ENCODE measurements around the gene CNIH4. TPM values are rescaled to one million over a fixed set of nuclear protein-coding genes. Genes with fewer than 3 reads are reported as not detected.
"Not testable (repeated sequence)": the region's sequence is repeated elsewhere in the genome, so short reads cannot be mapped to it uniquely, and the experiment has no call there.

CNIH4 gene
- total and polyA plus RNA-seq, 12 donors, result 10.0 to 73.0 (median 42.4) TPM

DNA sequence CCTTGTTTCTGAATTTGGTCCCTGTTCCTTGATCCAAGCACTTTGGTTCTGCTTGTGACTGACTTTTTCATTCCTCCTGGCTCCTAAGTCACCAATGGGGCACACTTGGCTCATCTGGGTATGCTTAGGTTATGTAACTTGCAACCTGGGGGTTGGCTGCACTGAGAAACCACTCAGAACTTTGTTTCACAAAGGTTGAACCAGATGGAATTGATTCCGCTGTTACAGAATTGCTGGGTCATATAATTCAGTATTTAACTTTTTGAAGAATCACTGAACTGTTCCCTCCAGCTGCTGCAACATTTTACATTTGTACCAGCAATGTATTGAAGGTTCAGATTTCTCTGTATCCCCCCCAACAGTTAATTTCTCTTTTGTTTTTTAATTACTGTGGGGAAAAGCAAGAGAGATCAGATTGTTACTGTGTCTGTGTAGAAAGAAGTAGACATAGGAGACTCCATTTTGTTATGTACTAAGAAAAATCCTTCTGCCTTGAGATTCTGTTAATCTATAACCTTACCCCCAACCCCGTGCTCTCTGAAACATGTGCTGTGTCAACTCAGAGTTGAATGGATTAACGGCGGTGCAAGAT lies 17.1 kb upstream of the CNIH4 start:
- TF ChIP-seq, protein P1, sequence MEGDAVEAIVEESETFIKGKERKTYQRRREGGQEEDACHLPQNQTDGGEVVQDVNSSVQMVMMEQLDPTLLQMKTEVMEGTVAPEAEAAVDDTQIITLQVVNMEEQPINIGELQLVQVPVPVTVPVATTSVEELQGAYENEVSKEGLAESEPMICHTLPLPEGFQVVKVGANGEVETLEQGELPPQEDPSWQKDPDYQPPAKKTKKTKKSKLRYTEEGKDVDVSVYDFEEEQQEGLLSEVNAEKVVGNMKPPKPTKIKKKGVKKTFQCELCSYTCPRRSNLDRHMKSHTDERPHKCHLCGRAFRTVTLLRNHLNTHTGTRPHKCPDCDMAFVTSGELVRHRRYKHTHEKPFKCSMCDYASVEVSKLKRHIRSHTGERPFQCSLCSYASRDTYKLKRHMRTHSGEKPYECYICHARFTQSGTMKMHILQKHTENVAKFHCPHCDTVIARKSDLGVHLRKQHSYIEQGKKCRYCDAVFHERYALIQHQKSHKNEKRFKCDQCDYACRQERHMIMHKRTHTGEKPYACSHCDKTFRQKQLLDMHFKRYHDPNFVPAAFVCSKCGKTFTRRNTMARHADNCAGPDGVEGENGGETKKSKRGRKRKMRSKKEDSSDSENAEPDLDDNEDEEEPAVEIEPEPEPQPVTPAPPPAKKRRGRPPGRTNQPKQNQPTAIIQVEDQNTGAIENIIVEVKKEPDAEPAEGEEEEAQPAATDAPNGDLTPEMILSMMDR (IDR thresholded peaks at IDR 0.05), result no peak
- no peak for TF ChIP-seq POLR2A (IDR thresholded peaks at IDR 0.05)
- Histone ChIP-seq H3K36me3 (replicated peaks in 1 of 2) (no peaks in the 10 kb centered on the region), H3K27me3 (no peaks in the 10 kb centered on the region), H3K27ac (no peak overlapping the region), H3K4me1 (replicated peaks in 1 of 2) (peaks cover under 1 to 8% of the 10 kb centered on the region in 2 donors), H3K4me3 (no peak overlapping the region), H3K9me3 (replicated peaks in 1 of 3) (peaks cover 0 to 10% (median 0%) of the 10 kb centered on the region in 3 donors)
- DNase-seq, result no peak
- WGBS, 4 donors, result 64 to 74% (median 69%) methylated on average over 2 to 4 of the region's 4 CpGs
- intact Hi-C loops (cut with DNase I), result no loop called here

DNA sequence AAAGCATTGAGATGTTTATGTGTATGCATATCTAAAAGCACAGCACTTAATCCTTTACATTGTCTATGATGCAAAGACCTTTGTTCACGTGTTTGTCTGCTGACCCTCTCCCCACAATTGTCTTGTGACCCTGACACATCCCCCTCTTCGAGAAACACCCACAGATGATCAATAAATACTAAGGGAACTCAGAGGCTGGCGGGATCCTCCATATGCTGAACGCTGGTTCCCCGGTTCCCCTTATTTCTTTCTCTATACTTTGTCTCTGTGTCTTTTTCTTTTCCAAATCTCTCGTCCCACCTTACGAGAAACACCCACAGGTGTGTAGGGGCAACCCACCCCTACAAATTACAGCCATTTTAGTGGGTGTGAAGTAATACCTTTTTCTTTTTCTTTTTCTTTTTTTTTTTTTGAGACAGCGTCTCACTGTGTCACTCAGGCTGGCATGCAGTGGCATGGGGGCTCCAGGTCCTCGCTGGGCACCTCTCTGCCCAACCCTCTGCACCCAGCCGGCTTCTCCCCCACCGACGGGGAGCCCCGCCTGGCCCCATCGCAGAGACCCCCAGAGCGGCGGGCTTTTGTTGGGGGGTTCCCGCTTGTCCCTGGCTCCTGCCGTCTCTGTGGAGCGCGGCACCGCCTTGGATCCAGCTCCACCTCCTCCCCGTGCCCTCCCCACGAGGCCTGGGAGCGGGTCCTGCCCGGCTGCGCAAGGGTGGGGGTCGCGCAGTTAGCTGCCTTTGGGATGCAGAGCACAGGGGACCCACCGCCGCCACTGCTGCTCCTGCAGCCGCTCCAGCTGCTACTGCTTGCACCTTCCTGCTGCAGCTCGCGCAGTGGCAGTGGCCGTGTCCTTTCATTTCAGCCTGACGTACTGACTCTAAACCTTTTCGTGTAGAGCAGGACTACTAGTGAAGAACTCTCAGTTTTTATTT lies 16.0 kb upstream of the CNIH4 start:
- intact Hi-C loops (cut with DNase I); H3K27ac ChIP-seq; H3K27me3 ChIP-seq; H3K36me3 ChIP-seq (replicated peaks in 1 of 2); H3K4me1 ChIP-seq (replicated peaks in 1 of 2): not testable (repeated sequence)
- Histone ChIP-seq H3K4me3 (peak overlapping the region in 2 of 4 donors; percentile 26 to 52), H3K9me3 (replicated peaks in 1 of 3) (peaks cover 0 to 10% (median 0%) of the 10 kb centered on the region in 3 donors)
- DNase-seq, result peak in 2 of 7 donors; percentile 6 to 36
- WGBS, 4 donors, result 6 to 20% (median 7%) methylated on average over 16 to 31 of the region's 36 CpGs

DNA sequence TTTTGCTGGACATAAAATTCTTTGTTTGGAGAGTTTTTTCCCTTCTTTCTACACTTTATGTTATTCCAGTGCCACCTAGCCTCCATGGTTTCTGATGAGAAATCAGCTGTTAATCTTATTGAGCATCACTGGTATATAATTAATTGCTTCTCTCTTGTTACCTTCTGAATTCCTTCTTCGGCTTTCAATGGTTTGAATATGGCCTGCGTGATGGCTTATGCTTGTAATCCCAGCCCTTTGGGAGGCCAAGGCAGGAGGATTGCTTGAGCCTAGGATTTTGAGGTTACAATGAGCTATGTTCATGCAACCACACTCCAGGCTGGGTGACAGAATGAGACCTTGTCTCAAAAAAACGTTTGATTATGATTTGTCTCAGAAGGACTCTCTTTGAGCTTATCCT lies 13.0 kb upstream of the CNIH4 start:
- Histone ChIP-seq H3K27ac (no peak overlapping the region), H3K9me3 (replicated peaks in 1 of 3) (peaks cover 0 to 10% (median 0%) of the 10 kb centered on the region in 3 donors), H3K36me3 (replicated peaks in 1 of 2) (no peaks in the 10 kb centered on the region), H3K4me1 (replicated peaks in 1 of 2) (peaks cover 0 to 8% of the 10 kb centered on the region in 2 donors), H3K27me3 (no peaks in the 10 kb centered on the region), H3K4me3 (no peak overlapping the region)
- 37 to 58% (median 45%) methylated on average over 3 of the region's 3 CpGs for WGBS, 4 donors
- no peak for DNase-seq
- intact Hi-C loops (cut with DNase I), result no loop called here
- TF ChIP-seq POLR2A (IDR thresholded peaks at IDR 0.05), result no peak
- TF ChIP-seq, protein P1 (IDR thresholded peaks at IDR 0.05), result no peak

DNA sequence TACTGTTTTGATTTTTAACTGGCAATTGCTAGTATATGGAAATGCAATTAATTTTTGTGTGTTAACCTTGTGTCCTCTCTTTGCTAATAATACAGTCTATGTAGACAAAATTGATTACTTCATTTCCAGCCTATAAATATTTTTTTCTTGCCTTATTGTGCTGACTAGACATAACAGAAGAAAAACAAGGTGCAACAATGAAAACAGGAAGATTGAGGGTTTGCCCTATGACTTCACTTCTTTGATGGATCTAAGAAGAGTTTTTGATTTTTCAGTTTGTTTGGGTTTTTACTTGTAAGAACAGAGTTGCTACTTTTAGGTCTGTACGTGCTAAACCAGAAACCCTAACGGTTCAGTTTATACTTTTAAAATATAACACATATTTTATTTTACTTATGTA lies 8.5 kb upstream of the CNIH4 start:
- Histone ChIP-seq H3K9me3 (replicated peaks in 1 of 3) (peaks cover 0 to 10% (median 0%) of the 10 kb centered on the region in 3 donors), H3K4me1 (replicated peaks in 1 of 2) (no peaks in the 10 kb centered on the region)

DNA sequence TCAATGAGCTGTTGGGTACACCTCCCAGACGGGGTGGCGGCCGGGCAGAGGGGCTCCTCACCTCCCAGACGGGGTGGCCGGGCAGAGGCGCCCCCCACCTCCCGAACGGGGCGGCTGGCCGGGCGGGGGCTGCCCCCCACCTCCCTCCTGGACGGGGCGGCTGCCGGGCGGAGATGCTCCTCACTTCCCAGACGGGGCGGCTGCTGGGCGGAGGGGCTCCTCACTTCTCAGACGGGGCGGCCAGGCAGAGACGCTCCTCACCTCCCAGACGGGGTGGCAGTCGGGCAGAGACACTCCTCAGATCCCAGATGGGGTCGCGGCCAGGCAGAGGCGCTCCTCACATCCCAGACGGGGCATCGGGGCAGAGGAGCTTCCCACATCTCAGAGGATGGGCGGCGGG lies 7.0 kb upstream of the CNIH4 start:
- H3K4me1 ChIP-seq (replicated peaks in 1 of 2); H3K27ac ChIP-seq; H3K9me3 ChIP-seq (replicated peaks in 1 of 3); H3K4me3 ChIP-seq; DNase-seq; H3K27me3 ChIP-seq; H3K36me3 ChIP-seq (replicated peaks in 1 of 2); intact Hi-C loops (cut with DNase I): not testable (repeated sequence)
- 84 to 100% (median 91%) methylated on average over 2 to 30 of the region's 30 CpGs for WGBS, 4 donors

More for the DNA sequence above, 8.5 kb upstream of the CNIH4 start:
- H3K27ac ChIP-seq, result no peak overlapping the region
- H3K27me3 ChIP-seq, result no peaks in the 10 kb centered on the region
- intact Hi-C loops (cut with DNase I), result no loop called here
- DNase-seq, result no peak
- no peaks in the 10 kb centered on the region for H3K36me3 ChIP-seq (replicated peaks in 1 of 2)
- TF ChIP-seq, protein P1 (IDR thresholded peaks at IDR 0.05), result no peak
- no peak for TF ChIP-seq POLR2A (IDR thresholded peaks at IDR 0.05)
- no peak overlapping the region for H3K4me3 ChIP-seq
- 76 to 88% (median 78%) methylated on average over 2 of the region's 2 CpGs for WGBS, 4 donors

DNA sequence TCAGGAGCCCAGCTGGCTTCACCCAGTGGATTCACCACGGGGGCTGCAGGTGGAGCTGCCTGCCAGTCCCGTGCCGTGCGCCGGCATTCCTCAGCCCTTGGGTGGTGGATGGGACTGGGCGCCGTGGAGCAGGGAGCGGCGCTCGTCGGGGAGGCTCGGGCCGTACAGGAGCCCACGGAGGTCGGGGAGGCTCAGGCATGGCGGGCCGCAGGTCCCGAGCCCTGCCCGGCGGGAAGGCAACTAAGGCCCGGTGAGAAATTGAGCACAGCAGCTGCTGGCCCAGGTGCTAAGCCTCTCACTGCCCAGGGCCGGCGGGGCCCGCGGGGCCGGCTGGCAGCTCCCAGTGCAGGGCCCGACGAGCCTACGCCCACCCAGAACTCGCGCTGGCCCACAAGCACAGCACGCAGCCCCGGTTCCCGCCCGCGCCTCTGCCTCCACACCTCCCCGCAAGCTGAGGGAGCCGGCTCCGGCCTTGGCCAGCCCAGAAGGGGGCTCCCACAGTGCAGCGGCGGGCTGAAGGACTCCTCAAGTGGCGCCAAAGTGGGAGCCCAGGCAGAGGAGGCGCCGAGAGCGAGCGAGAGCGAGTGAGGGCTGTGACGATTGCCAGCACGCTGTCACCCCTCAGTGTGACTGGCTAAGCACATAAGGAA lies 4.1 kb upstream of the CNIH4 start:
- H3K9me3 ChIP-seq (replicated peaks in 1 of 3); H3K4me3 ChIP-seq; intact Hi-C loops (cut with DNase I); DNase-seq; H3K36me3 ChIP-seq (replicated peaks in 1 of 2); H3K27ac ChIP-seq; H3K4me1 ChIP-seq (replicated peaks in 1 of 2); H3K27me3 ChIP-seq: not testable (repeated sequence)
- WGBS, 4 donors, result 92 to 96% (median 94%) methylated on average over 12 to 49 of the region's 49 CpGs
